NT2/D1 (cell line): ENCODE measurements around the gene C11orf97.
A peak's percentile ranks its signal among the peaks of the same experiment; 100 is the strongest.

Experiments used
- DNase-seq: peaks from one replicate; pipeline ENCODE4 v3.0.0-alpha.2; 2011; ENCODE audit warnings: low read depth, low spot score
- H3K27me3 ChIP-seq: 2 replicates; pipeline ENCODE4 v1.6.0; 2011; ENCODE audit warnings: mild to moderate bottlenecking; ENCODE audit not compliant: insufficient read length, insufficient read depth
- H3K36me3 ChIP-seq: 2 replicates; pipeline ENCODE4 v1.6.1; 2011; ENCODE audit warnings: mild to moderate bottlenecking, low read length, mixed read lengths; ENCODE audit not compliant: insufficient read depth, insufficient read length
- H3K4me1 ChIP-seq: 2 replicates; pipeline ENCODE4 v1.5.1; 2011; ENCODE audit not compliant: insufficient read depth, insufficient read length
- H3K4me3 ChIP-seq: 2 replicates; pipeline ENCODE4 v1.5.1; 2011; ENCODE audit warnings: low read depth; ENCODE audit not compliant: insufficient read length
- H3K9ac ChIP-seq: 2 replicates; pipeline ENCODE4 v1.6.0; 2011; ENCODE audit warnings: low read depth; ENCODE audit not compliant: insufficient read length
- H3K9me3 ChIP-seq: 2 replicates; pipeline ENCODE4 v1.5.1; 2011; ENCODE audit warnings: mild to moderate bottlenecking, low read length; ENCODE audit not compliant: insufficient read depth
- SUZ12 ChIP-seq: IDR thresholded peaks from 2 replicates; pipeline ENCODE4 v1.6.1; 2011; ENCODE audit not compliant: insufficient read length, insufficient read depth; ENCODE audit errors: extremely low read depth
- YY1 ChIP-seq: IDR thresholded peaks from 2 replicates; pipeline ENCODE4 v1.6.1; 2011; ENCODE audit not compliant: insufficient read length, insufficient read depth
- ZNF274 ChIP-seq: IDR thresholded peaks from 2 replicates; pipeline ENCODE4 v1.6.1; 2011; ENCODE audit warnings: mild to moderate bottlenecking, low read depth, low read length

Gene C11orf97

GRCh38 chr11:94511932-94512781, at the start of gene C11orf97:
TSS of gene C11orf97 (plus strand) at chr11:94512461. CDS start at chr11:94512529, 68 bp downstream.
- Histone ChIP-seq H3K4me1 (no peaks in the 10 kb centered on the region), H3K9ac (peak within 1 kb of the TSS; percentile 38), H3K36me3 (no peaks in the 10 kb centered on the region), H3K4me3 (peak within 1 kb of the TSS; percentile 41), H3K9me3 (no peaks in the 10 kb centered on the region), H3K27me3 (peaks cover 23% of the 10 kb centered on the region)
- TF ChIP-seq ZNF274 (no peak), YY1 (no peak), SUZ12 (no peak)
- DNase-seq = peak; percentile 44

- no peak for DNase-seq
- H3K36me3 ChIP-seq = peaks cover 35% of the 10 kb centered on the region
- H3K9me3 ChIP-seq = no peaks in the 10 kb centered on the region
- no peaks in the 10 kb centered on the region for H3K27me3 ChIP-seq
- H3K4me3 ChIP-seq = no peak overlapping the region
- TF ChIP-seq ZNF274 = no peak
- no peak for TF ChIP-seq SUZ12
- no peak for TF ChIP-seq YY1
- H3K9ac ChIP-seq = no peak overlapping the region
- H3K4me1 ChIP-seq = no peaks in the 10 kb centered on the region
These were observed 42.8 kb upstream of the C11orf97 start for GRCh38 chr11:94469416-94469815.

GRCh38 chr11:94472916-94473799, 39.1 kb upstream of the C11orf97 start:
- no peak for TF ChIP-seq SUZ12
- Histone ChIP-seq H3K36me3 (peaks cover 52% of the 10 kb centered on the region), H3K4me3 (no peak overlapping the region), H3K4me1 (no peaks in the 10 kb centered on the region), H3K27me3 (no peaks in the 10 kb centered on the region), H3K9me3 (no peaks in the 10 kb centered on the region), H3K9ac (no peak overlapping the region)
- DNase-seq = peak; percentile 27

GRCh38 chr11:94477624-94478023, 34.6 kb upstream of the C11orf97 start:
- DNase-seq = no peak
- H3K36me3 ChIP-seq = peaks cover 42% of the 10 kb centered on the region
- no peak overlapping the region for H3K9ac ChIP-seq
- no peaks in the 10 kb centered on the region for H3K27me3 ChIP-seq
- H3K4me1 ChIP-seq = no peaks in the 10 kb centered on the region
- no peaks in the 10 kb centered on the region for H3K9me3 ChIP-seq
- TF ChIP-seq SUZ12 (no peak), YY1 (no peak), ZNF274 (no peak)
- no peak overlapping the region for H3K4me3 ChIP-seq

GRCh38 chr11:94481342-94481741, 30.9 kb upstream of the C11orf97 start:
- no peak overlapping the region for H3K4me3 ChIP-seq
- peaks cover 57% of the 10 kb centered on the region for H3K36me3 ChIP-seq
- H3K9ac ChIP-seq = no peak overlapping the region
- H3K4me1 ChIP-seq = no peaks in the 10 kb centered on the region
- no peak for DNase-seq
- TF ChIP-seq YY1 = no peak
- no peak for TF ChIP-seq ZNF274
- no peak for TF ChIP-seq SUZ12
- no peaks in the 10 kb centered on the region for H3K27me3 ChIP-seq
- H3K9me3 ChIP-seq = no peaks in the 10 kb centered on the region

GRCh38 chr11:94486068-94486467, 26.2 kb upstream of the C11orf97 start:
- no peak for TF ChIP-seq SUZ12
- TF ChIP-seq YY1 = no peak
- TF ChIP-seq ZNF274 = no peak
- Histone ChIP-seq H3K4me1 (no peaks in the 10 kb centered on the region), H3K4me3 (no peak overlapping the region), H3K9ac (no peak overlapping the region), H3K36me3 (peaks cover 70% of the 10 kb centered on the region), H3K27me3 (no peaks in the 10 kb centered on the region), H3K9me3 (no peaks in the 10 kb centered on the region)
- no peak for DNase-seq
